Mammary epithelial cell (primary cell): ENCODE results near the gene CIZ1.

Experiments
- EZH2 ChIP-seq: IDR thresholded peaks from 2 replicates; pipeline ENCODE4 v1.6.1; 2012; ENCODE audit warnings: low read length, inconsistent platforms, borderline replicate concordance
- TF ChIP-seq, protein P1 (sequence below), 2 donors: IDR thresholded peaks in 1 of 2; conservative IDR thresholded peaks in 1 of 2; 2 replicates each; pipeline ENCODE4 v1.5.1; 2011 to 2012; ENCODE audit warnings: inconsistent platforms in 2 of 2, low read length in 2 of 2, mild to moderate bottlenecking in 2 of 2, control low read depth in 1 of 2, low read depth in 1 of 2; ENCODE audit not compliant: insufficient read depth in 1 of 2; ENCODE audit errors: extremely low read depth in 1 of 2

DNA sequence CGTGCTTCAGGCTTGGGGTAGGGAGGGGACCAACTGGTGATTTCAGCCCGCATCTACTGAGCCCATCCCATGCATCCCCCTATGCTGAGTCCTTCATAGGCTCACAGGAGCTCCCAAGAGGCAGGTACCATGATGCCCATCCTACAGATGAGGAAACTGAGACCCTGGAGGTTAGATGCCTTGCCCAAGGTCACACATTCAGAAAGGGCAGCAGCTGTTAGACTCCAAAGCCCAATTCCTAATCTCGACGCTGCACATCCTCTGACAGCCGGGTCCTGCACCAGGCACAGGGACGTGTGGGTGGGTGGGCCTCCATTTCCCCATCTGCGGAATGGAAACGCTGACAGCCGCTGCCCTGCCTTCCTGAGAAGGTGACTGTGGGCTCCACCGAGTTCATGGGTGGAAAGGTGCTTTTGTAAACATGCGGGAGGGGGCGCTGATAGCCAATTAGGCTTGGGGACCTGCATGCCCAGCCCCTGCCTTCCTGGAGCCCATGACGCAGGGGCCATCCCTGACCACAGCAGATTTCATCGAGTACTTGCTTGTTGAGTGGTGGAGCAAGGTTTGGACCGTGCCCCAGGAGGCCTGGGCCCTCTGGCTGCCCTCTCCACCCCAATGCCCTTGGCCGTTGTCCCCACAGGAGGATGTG, 14.0 kb upstream of the CIZ1 start:
- TF ChIP-seq, protein P1, sequence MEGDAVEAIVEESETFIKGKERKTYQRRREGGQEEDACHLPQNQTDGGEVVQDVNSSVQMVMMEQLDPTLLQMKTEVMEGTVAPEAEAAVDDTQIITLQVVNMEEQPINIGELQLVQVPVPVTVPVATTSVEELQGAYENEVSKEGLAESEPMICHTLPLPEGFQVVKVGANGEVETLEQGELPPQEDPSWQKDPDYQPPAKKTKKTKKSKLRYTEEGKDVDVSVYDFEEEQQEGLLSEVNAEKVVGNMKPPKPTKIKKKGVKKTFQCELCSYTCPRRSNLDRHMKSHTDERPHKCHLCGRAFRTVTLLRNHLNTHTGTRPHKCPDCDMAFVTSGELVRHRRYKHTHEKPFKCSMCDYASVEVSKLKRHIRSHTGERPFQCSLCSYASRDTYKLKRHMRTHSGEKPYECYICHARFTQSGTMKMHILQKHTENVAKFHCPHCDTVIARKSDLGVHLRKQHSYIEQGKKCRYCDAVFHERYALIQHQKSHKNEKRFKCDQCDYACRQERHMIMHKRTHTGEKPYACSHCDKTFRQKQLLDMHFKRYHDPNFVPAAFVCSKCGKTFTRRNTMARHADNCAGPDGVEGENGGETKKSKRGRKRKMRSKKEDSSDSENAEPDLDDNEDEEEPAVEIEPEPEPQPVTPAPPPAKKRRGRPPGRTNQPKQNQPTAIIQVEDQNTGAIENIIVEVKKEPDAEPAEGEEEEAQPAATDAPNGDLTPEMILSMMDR (conservative IDR thresholded peaks at IDR 0.05 in 1 of 2, IDR thresholded peaks at IDR 0.05 in 1 of 2; ENCODE audit: extremely low read depth in 1 of 2, insufficient read depth in 1 of 2, low read depth in 1 of 2, low read length in 2 of 2), result no peak
- TF ChIP-seq EZH2, result no peak
